ENCODE data around the gene CACNA2D2. TPM values are rescaled to one million over a fixed set of nuclear protein-coding genes. Genes with fewer than 3 reads are reported as not detected.

The CACNA2D2 gene
- total RNA-seq, 1 donor from 2014 or later: 0.40 TPM

GRCh38 chr3:50550079-50550736, 46.8 kb upstream of the CACNA2D2 start:
- H3K9me3 Mint-ChIP-seq (ENCODE audit: low read depth): no peaks in the 10 kb centered on the region
- TF ChIP-seq, protein P1, sequence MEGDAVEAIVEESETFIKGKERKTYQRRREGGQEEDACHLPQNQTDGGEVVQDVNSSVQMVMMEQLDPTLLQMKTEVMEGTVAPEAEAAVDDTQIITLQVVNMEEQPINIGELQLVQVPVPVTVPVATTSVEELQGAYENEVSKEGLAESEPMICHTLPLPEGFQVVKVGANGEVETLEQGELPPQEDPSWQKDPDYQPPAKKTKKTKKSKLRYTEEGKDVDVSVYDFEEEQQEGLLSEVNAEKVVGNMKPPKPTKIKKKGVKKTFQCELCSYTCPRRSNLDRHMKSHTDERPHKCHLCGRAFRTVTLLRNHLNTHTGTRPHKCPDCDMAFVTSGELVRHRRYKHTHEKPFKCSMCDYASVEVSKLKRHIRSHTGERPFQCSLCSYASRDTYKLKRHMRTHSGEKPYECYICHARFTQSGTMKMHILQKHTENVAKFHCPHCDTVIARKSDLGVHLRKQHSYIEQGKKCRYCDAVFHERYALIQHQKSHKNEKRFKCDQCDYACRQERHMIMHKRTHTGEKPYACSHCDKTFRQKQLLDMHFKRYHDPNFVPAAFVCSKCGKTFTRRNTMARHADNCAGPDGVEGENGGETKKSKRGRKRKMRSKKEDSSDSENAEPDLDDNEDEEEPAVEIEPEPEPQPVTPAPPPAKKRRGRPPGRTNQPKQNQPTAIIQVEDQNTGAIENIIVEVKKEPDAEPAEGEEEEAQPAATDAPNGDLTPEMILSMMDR (IDR thresholded peaks at IDR 0.05): peak; percentile 94

DNA sequence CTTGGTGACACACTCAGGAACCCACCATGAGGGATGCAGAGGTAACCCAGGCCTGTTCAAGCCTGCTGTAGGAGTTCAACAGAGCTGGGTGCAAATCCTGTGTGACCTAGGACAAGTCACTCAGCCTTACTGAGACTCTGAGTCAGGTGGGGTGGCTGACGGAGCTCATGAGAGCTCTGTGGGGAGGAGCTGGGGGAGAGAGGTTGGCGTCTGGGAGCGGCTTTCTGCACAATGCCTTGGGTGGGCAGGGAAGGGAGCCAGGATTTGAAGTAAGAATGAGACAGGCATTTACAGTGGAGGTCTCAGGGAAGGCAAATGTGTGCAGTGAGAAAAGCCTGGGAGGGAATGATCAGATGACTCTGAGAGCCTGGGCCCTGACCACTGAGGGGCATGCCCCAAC, 45.8 kb upstream of the CACNA2D2 start:
- Mint-ChIP-seq H3K36me3 (ENCODE audit: low read depth) (no peaks in the 10 kb centered on the region), H3K27ac (ENCODE audit: unreplicated experiment) (no peak overlapping the region), H3K27me3 (ENCODE audit: low read depth) (peaks cover 15% of the 10 kb centered on the region), H3K4me3 (ENCODE audit: unreplicated experiment) (no peak overlapping the region), H3K4me1 (ENCODE audit: low read depth) (no peaks in the 10 kb centered on the region), H3K9me3 (ENCODE audit: low read depth) (no peaks in the 10 kb centered on the region)
- TF ChIP-seq, protein P1 (IDR thresholded peaks at IDR 0.05): no peak
- DNase-seq (ENCODE audit: low spot score): no peak

More at GRCh38 chr3:50550079-50550736, 46.8 kb upstream of the CACNA2D2 start:
- Mint-ChIP-seq H3K27ac (ENCODE audit: unreplicated experiment) (no peak overlapping the region), H3K4me1 (ENCODE audit: low read depth) (no peaks in the 10 kb centered on the region), H3K27me3 (ENCODE audit: low read depth) (peaks cover 12% of the 10 kb centered on the region), H3K4me3 (ENCODE audit: unreplicated experiment) (no peak overlapping the region), H3K36me3 (ENCODE audit: low read depth) (no peaks in the 10 kb centered on the region)
- no peak for DNase-seq (ENCODE audit: low spot score)

DNA sequence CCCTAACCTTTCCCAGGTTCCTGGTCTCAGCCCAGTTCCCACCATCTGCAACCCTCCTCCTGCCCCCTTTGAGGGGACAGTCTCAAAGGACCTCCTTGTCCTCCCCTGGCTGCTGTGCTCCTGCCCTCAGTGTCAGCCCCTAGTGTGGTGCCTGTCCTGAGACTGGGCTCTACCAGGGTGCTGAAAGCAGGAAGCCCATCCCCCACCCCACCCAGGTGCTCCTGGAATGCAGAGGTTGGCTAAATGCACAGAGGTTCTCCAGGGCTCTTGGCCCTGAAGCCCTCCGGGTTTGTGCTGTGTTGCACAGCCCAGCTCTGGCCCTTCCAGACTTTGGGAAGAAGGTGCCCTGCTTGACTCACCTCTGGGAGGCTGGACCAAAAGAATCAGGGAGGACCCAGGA, 42.3 kb upstream of the CACNA2D2 start:
- Mint-ChIP-seq H3K36me3 (ENCODE audit: low read depth) (no peaks in the 10 kb centered on the region), H3K27me3 (ENCODE audit: low read depth) (peaks cover 8% of the 10 kb centered on the region), H3K4me3 (ENCODE audit: unreplicated experiment) (no peak overlapping the region)

GRCh38 chr3:50542177-50543034, 39.0 kb upstream of the CACNA2D2 start:
- H3K9me3 Mint-ChIP-seq (ENCODE audit: low read depth): no peaks in the 10 kb centered on the region
- H3K36me3 Mint-ChIP-seq (ENCODE audit: low read depth): no peaks in the 10 kb centered on the region
- H3K27ac Mint-ChIP-seq (ENCODE audit: unreplicated experiment): no peak overlapping the region
- H3K4me1 Mint-ChIP-seq (ENCODE audit: low read depth): no peaks in the 10 kb centered on the region
- no peak for DNase-seq (ENCODE audit: low spot score)
- H3K4me3 Mint-ChIP-seq (ENCODE audit: unreplicated experiment): no peak overlapping the region
- TF ChIP-seq, protein P1 (IDR thresholded peaks at IDR 0.05): peak; percentile 93
- peaks cover 30% of the 10 kb centered on the region for H3K27me3 Mint-ChIP-seq (ENCODE audit: low read depth)

More for the DNA sequence above, 42.3 kb upstream of the CACNA2D2 start:
- TF ChIP-seq, protein P1 (IDR thresholded peaks at IDR 0.05): no peak
- no peak overlapping the region for H3K27ac Mint-ChIP-seq (ENCODE audit: unreplicated experiment)
- H3K4me1 Mint-ChIP-seq (ENCODE audit: low read depth): no peaks in the 10 kb centered on the region
- no peaks in the 10 kb centered on the region for H3K9me3 Mint-ChIP-seq (ENCODE audit: low read depth)
- no peak for DNase-seq (ENCODE audit: low spot score)

All from chondrocyte (in vitro differentiated cells).